Nucleus accumbens (tissue), 56 donors: ENCODE results near the gene SELENOO.

Experiments used
- DNase-seq, 56 donors: peaks; one replicate each; lab custom pipeline; 2025; lab: John Stamatoyannopoulos, UW

The SELENOO gene

GRCh38 chr22:50260801-50261614, 60.2 kb downstream of the SELENOO start:
- DNase-seq = peak in 30 of 56 donors; percentile 15 to 75 (median 46)

- peak in 1 of 56 donors; percentile 58 for DNase-seq
Measured at GRCh38 chr22:50261615-50262459, 61.0 kb downstream of the SELENOO start, which contains the start of gene MAPK12. Gene MAPK12 (minus strand): TSS chr22:50261683. CDS start chr22:50261509, 174 bp downstream.

DNA sequence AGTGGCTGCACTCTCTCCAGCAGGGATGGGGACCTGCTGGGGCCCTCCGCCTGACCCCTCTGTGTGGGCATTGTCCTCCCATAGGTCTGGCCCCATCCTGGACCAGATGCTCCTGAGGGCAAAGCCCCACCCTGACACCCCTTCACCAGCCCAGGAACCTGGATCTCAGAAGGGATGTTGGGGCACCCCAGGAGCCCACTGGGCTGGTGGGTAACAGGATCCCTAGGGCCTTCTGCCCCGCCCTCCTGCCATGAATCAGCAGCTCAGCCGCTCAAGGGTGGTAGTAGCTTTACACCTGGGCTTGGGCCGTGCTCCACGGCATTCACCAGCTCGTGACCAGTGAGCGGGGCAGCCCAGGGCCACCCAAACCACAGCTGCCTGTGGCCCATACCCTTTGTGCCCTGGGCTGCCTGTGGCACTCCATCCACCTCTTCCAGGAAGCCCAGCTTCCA, 61.7 kb downstream of the SELENOO start:
- DNase-seq = no peak

- DNase-seq = no peak
Measured at GRCh38 chr22:50262973-50263617, 62.3 kb downstream of the SELENOO start.

- peak in 21 of 56 donors; percentile 10 to 70 (median 50) for DNase-seq
Measured at GRCh38 chr22:50264104-50264745, 63.4 kb downstream of the SELENOO start.

DNA sequence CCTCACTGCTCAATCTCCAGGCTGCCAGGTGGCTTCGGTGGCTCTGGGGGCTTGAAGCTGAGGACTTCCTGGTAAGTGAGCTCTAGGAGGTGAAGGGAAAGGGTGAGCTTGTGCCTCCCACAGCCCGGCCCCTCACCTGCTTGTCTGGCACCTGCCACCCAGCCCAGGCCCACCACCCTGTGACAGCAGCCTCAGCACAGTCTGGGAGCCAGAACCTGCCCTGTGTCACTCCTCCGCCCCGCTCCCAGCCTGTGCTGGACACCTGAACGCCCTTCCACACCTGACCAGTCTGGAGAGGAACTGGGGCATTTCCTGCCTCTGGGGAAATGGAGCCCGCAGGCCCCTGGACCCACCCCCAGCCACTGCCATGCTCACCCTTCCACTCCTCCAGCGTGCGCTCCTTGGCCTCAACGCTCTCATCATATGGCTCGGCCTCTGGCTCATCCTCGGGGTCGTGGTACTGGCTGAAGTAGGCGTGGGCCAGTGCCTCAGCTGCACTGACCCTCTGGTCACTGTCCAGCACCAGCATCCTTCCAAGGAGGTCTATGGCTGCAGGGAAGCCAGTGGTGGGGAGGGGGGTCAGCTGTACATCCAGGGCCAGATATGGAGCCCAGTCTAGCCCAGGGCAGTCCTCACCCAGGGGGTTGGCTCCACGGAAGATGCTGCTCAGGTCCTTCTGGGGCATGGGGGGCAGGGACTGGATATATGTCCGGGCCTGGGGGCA, 64.3 kb downstream of the SELENOO start:
- DNase-seq = no peak

GRCh38 chr22:50266994-50267393, 66.2 kb downstream of the SELENOO start:
- no peak for DNase-seq
